T-helper 1 cell treated with Interleukin-12 subunit alpha and Interleukin-12 subunit beta and Interleukin-4 antibody, amounts not matched to agents 30 μg/mL and 1 μg/mL, for 36 hours (primary cell): ENCODE data around the gene MGAT3.
"Not testable (repeated sequence)": the region's sequence is repeated elsewhere in the genome, so short reads cannot be mapped to it uniquely, and the experiment has no call there.

Source experiments
- H3K27ac Mint-ChIP-seq: one replicate; pipeline ENCODE4 v1.8.0; 2021; ENCODE audit warnings: mild to moderate bottlenecking, mixed read lengths
- H3K27me3 Mint-ChIP-seq: one replicate; pipeline ENCODE4 v1.8.0; 2021; ENCODE audit warnings: low read depth, mixed read lengths
- H3K36me3 Mint-ChIP-seq: one replicate; pipeline ENCODE4 v1.8.0; 2021; ENCODE audit warnings: low read depth, mixed read lengths
- H3K4me1 Mint-ChIP-seq: one replicate; pipeline ENCODE4 v1.8.0; 2021; ENCODE audit warnings: low read depth, mixed read lengths
- H3K4me3 Mint-ChIP-seq: one replicate; pipeline ENCODE4 v1.8.0; 2021; ENCODE audit warnings: mild to moderate bottlenecking, moderate library complexity, mixed read lengths
- H3K9me3 Mint-ChIP-seq: one replicate; pipeline ENCODE4 v1.8.0; 2021; ENCODE audit warnings: mixed read lengths

MGAT3 gene

GRCh38 chr22:39492186-39492585, 35.4 kb downstream of the MGAT3 start:
- H3K27ac Mint-ChIP-seq = no peak overlapping the region
- no peaks in the 10 kb centered on the region for H3K36me3 Mint-ChIP-seq
- no peak overlapping the region for H3K4me3 Mint-ChIP-seq
- H3K27me3 Mint-ChIP-seq = no peaks in the 10 kb centered on the region
- H3K9me3 Mint-ChIP-seq = no peaks in the 10 kb centered on the region
- peaks cover 12% of the 10 kb centered on the region for H3K4me1 Mint-ChIP-seq

GRCh38 chr22:39493759-39494158, 36.9 kb downstream of the MGAT3 start:
- H3K9me3 Mint-ChIP-seq = no peaks in the 10 kb centered on the region
- peaks cover 3% of the 10 kb centered on the region for H3K27me3 Mint-ChIP-seq
- H3K36me3 Mint-ChIP-seq = no peaks in the 10 kb centered on the region
- peaks cover 12% of the 10 kb centered on the region for H3K4me1 Mint-ChIP-seq
- no peak overlapping the region for H3K27ac Mint-ChIP-seq
- H3K4me3 Mint-ChIP-seq = no peak overlapping the region

- Mint-ChIP-seq H3K27me3 (peaks cover 3% of the 10 kb centered on the region), H3K4me3 (no peak overlapping the region), H3K36me3 (no peaks in the 10 kb centered on the region), H3K4me1 (peaks cover 12% of the 10 kb centered on the region), H3K9me3 (no peaks in the 10 kb centered on the region), H3K27ac (no peak overlapping the region)
Observed at GRCh38 chr22:39494471-39495120, 37.8 kb downstream of the MGAT3 start.

GRCh38 chr22:39496131-39496838, 39.5 kb downstream of the MGAT3 start:
- Mint-ChIP-seq H3K4me1 (peaks cover 8% of the 10 kb centered on the region), H3K36me3 (no peaks in the 10 kb centered on the region), H3K4me3 (no peak overlapping the region), H3K9me3 (no peaks in the 10 kb centered on the region), H3K27ac (no peak overlapping the region), H3K27me3 (peaks cover 6% of the 10 kb centered on the region)

GRCh38 chr22:39497429-39497828, 40.6 kb downstream of the MGAT3 start:
- no peaks in the 10 kb centered on the region for H3K9me3 Mint-ChIP-seq
- H3K4me1 Mint-ChIP-seq = peaks cover 14% of the 10 kb centered on the region
- no peak overlapping the region for H3K27ac Mint-ChIP-seq
- H3K36me3 Mint-ChIP-seq = peaks cover 3% of the 10 kb centered on the region
- H3K4me3 Mint-ChIP-seq = no peak overlapping the region
- peaks cover 6% of the 10 kb centered on the region for H3K27me3 Mint-ChIP-seq

- peaks cover 3% of the 10 kb centered on the region for H3K36me3 Mint-ChIP-seq
- H3K27me3 Mint-ChIP-seq = peaks cover 6% of the 10 kb centered on the region
- no peak overlapping the region for H3K27ac Mint-ChIP-seq
- no peaks in the 10 kb centered on the region for H3K9me3 Mint-ChIP-seq
- peaks cover 13% of the 10 kb centered on the region for H3K4me1 Mint-ChIP-seq
- no peak overlapping the region for H3K4me3 Mint-ChIP-seq
Observed at GRCh38 chr22:39498368-39498767, 41.6 kb downstream of the MGAT3 start.

GRCh38 chr22:39498802-39499201, 42.0 kb downstream of the MGAT3 start:
- Mint-ChIP-seq H3K36me3 (peaks cover 6% of the 10 kb centered on the region), H3K4me1 (peaks cover 15% of the 10 kb centered on the region), H3K4me3 (no peak overlapping the region), H3K27me3 (peaks cover 6% of the 10 kb centered on the region), H3K27ac (no peak overlapping the region), H3K9me3 (no peaks in the 10 kb centered on the region)

GRCh38 chr22:39500101-39500500, 43.3 kb downstream of the MGAT3 start:
- Mint-ChIP-seq H3K27ac (peak overlapping the region; percentile 18), H3K4me1 (peaks cover 12% of the 10 kb centered on the region), H3K4me3 (no peak overlapping the region), H3K27me3 (peaks cover 6% of the 10 kb centered on the region), H3K9me3 (no peaks in the 10 kb centered on the region), H3K36me3 (peaks cover 9% of the 10 kb centered on the region)

GRCh38 chr22:39501644-39502108, 44.9 kb downstream of the MGAT3 start:
- H3K9me3 Mint-ChIP-seq = no peaks in the 10 kb centered on the region
- H3K36me3 Mint-ChIP-seq = peaks cover 24% of the 10 kb centered on the region
- H3K4me1 Mint-ChIP-seq = peaks cover 21% of the 10 kb centered on the region
- H3K27me3 Mint-ChIP-seq = peaks cover 6% of the 10 kb centered on the region
- peak overlapping the region; percentile 96 for H3K27ac Mint-ChIP-seq
- H3K4me3 Mint-ChIP-seq = peak overlapping the region; percentile 99

- peak within 1 kb of the TSS; percentile 96 for H3K27ac Mint-ChIP-seq
Observed at GRCh38 chr22:39502109-39502788, 45.4 kb downstream of the MGAT3 start, which contains the start of gene MIEF1. TSS of gene MIEF1 (plus strand) at chr22:39502290. CDS start at chr22:39511295, 9,005 bp downstream.

GRCh38 chr22:39502789-39503409, 46.1 kb downstream of the MGAT3 start:
- Mint-ChIP-seq H3K4me1 (peaks cover 24% of the 10 kb centered on the region), H3K9me3 (no peaks in the 10 kb centered on the region), H3K4me3 (peak overlapping the region; percentile 99), H3K36me3 (peaks cover 25% of the 10 kb centered on the region), H3K27ac (peak overlapping the region; percentile 52), H3K27me3 (peaks cover 3% of the 10 kb centered on the region)

More at GRCh38 chr22:39502109-39502788, 45.4 kb downstream of the MGAT3 start, which contains the start of gene MIEF1:
- peak within 1 kb of the TSS; percentile 99 for H3K4me3 Mint-ChIP-seq
- peaks cover 25% of the 10 kb centered on the region for H3K36me3 Mint-ChIP-seq
- H3K9me3 Mint-ChIP-seq = no peaks in the 10 kb centered on the region
- peaks cover 6% of the 10 kb centered on the region for H3K27me3 Mint-ChIP-seq
- peaks cover 24% of the 10 kb centered on the region for H3K4me1 Mint-ChIP-seq

- H3K9me3 Mint-ChIP-seq = no peaks in the 10 kb centered on the region
- peaks cover 3% of the 10 kb centered on the region for H3K27me3 Mint-ChIP-seq
- peak overlapping the region; percentile 99 for H3K4me3 Mint-ChIP-seq
- peaks cover 31% of the 10 kb centered on the region for H3K36me3 Mint-ChIP-seq
- peak overlapping the region; percentile 59 for H3K27ac Mint-ChIP-seq
- H3K4me1 Mint-ChIP-seq = peaks cover 28% of the 10 kb centered on the region
Observed at GRCh38 chr22:39503630-39504029, 46.8 kb downstream of the MGAT3 start.

- H3K4me3 Mint-ChIP-seq = no peak overlapping the region
Observed at GRCh38 chr22:39504071-39504470, 47.3 kb downstream of the MGAT3 start.

GRCh38 chr22:39507021-39507420, 50.2 kb downstream of the MGAT3 start:
- Mint-ChIP-seq H3K4me1 (peaks cover 30% of the 10 kb centered on the region), H3K36me3 (peaks cover 46% of the 10 kb centered on the region)
- H3K27me3 Mint-ChIP-seq, H3K27ac Mint-ChIP-seq, H3K4me3 Mint-ChIP-seq, H3K9me3 Mint-ChIP-seq: not testable (repeated sequence)

More at GRCh38 chr22:39504071-39504470, 47.3 kb downstream of the MGAT3 start:
- no peaks in the 10 kb centered on the region for H3K9me3 Mint-ChIP-seq
- H3K27me3 Mint-ChIP-seq = peaks cover 3% of the 10 kb centered on the region
- peaks cover 32% of the 10 kb centered on the region for H3K36me3 Mint-ChIP-seq
- peaks cover 29% of the 10 kb centered on the region for H3K4me1 Mint-ChIP-seq
- H3K27ac Mint-ChIP-seq = no peak overlapping the region
